OCI-LY7 (cell line): ENCODE results near the gene KRTAP10-9.

Source experiments
- CTCF ChIP-seq: fragments of 200-600 bp; sonication (generic); conservative IDR thresholded peaks from 2 replicates; pipeline ENCODE4 v1.5.1; 2014; ENCODE audit warnings: mild to moderate bottlenecking, antibody characterized with exemption, low read length, moderate library complexity, mixed read lengths
- EZH2phosphoT487 ChIP-seq: fragments of 200-600 bp; sonication (generic); IDR thresholded peaks from 2 replicates; pipeline ENCODE4 v1.6.1; 2018; ENCODE audit warnings: low read depth, borderline replicate concordance, mild to moderate bottlenecking, mixed run types, antibody characterized with exemption, low read length, moderate library complexity, mixed read lengths

DNA sequence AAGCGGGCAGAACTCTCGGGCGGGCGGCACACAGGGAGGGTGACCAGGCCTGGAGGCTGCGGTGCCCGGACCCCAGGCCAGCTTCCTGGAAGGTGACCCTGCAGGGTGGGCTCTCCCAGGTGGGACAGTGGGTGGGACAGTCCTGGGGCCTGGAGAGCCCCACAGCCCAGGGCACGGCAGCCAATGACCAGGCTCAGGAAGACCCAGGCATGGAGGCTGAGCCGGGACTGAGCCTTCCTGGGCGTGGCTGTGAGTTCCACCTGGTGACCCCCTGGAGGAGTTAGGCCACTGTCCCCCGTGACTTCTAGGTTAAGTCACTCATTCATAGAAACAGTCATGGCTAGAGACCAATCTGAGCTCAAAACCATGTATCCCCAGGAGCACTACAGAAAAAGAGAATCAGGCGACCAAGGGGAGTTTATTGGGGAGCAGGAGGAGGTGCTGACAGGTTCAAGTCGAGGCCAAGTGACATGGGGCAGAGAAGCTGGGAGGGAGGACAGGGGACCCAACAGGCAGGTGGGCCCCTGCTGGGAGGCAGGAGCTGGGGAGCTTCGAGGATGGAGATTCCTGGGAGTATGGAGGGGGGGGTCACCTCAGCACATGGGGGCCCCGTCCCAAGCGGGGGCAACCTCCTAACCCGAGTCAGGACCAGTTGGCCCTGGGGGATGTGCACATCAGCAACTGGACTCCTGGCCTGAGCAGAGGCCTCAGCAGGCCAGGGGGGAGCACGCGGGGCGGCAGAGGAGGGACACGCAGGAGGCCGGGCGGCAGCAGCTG, 47.6 kb upstream of the KRTAP10-9 start:
- TF ChIP-seq CTCF: no peak
- TF ChIP-seq EZH2phosphoT487: no peak
